CD14-positive monocyte (primary cell): ENCODE data around the gene TBC1D5. TPM values are rescaled to one million over a fixed set of nuclear protein-coding genes. Genes with fewer than 3 reads are reported as not detected.

Experiments used
- DNase-seq, 3 donors: peaks; one replicate each; pipeline ENCODE4 v3.0.0-alpha.2; 2011 to 2022
- H2AFZ ChIP-seq: 2 replicates; pipeline ENCODE4 v1.6.0; 2012; ENCODE audit warnings: mild to moderate bottlenecking, low read depth, low read length, inconsistent platforms; ENCODE audit not compliant: insufficient read depth, poor library complexity, severe bottlenecking
- H3K27ac ChIP-seq, 2 donors: 1 replicate in 1 of 2; 2 replicates in 1 of 2; pipeline ENCODE4 v1.5.1; 2012 to 2013; ENCODE audit warnings: low read length in 2 of 2, control low read depth in 1 of 2, inconsistent platforms in 1 of 2, low read depth in 1 of 2, mild to moderate bottlenecking in 1 of 2
- H3K27me3 ChIP-seq, 2 donors: one replicate each; pipeline versions ENCODE4 v1.6.0 to v1.6.1; 2011 to 2013; ENCODE audit warnings: low read length in 2 of 2; ENCODE audit not compliant: control insufficient read depth in 2 of 2, insufficient read depth in 2 of 2
- H3K36me3 ChIP-seq, 2 donors: replicated peaks in 1 of 2; 1 replicate in 1 of 2; 2 replicates in 1 of 2; pipeline versions ENCODE4 v1.5.1 to v1.6.1; 2012 to 2013; ENCODE audit warnings: low read length in 2 of 2, control low read depth in 1 of 2, inconsistent platforms in 1 of 2, mild to moderate bottlenecking in 1 of 2; ENCODE audit not compliant: insufficient read depth in 2 of 2, control insufficient read depth in 1 of 2
- H3K4me1 ChIP-seq, 2 donors: 1 replicate in 1 of 2; 2 replicates in 1 of 2; pipeline versions ENCODE4 v1.5.1 to v1.6.1; 2012 to 2013; ENCODE audit warnings: low read length in 2 of 2, control low read depth in 1 of 2, inconsistent platforms in 1 of 2, mild to moderate bottlenecking in 1 of 2, moderate library complexity in 1 of 2; ENCODE audit not compliant: insufficient read depth in 2 of 2, control insufficient read depth in 1 of 2
- H3K4me2 ChIP-seq: replicated peaks from 2 replicates; pipeline ENCODE3; 2012; ENCODE audit warnings: low read length, moderate library complexity, mild to moderate bottlenecking; ENCODE audit not compliant: poor library complexity, severe bottlenecking; ENCODE audit errors: extremely low read depth
- H3K4me3 ChIP-seq, 3 experiments: fragments of 200-600 bp in 1 of 3; sonication (generic) in 1 of 3; replicated peaks in 1 of 3; 1 replicate in 2 of 3; 2 replicates in 1 of 3; pipeline ENCODE4 v1.5.1; 2011 to 2013; ENCODE audit warnings: low read length in 3 of 3, mild to moderate bottlenecking in 3 of 3, control low read depth in 2 of 3, low read depth in 2 of 3, inconsistent platforms in 1 of 3, moderate library complexity in 1 of 3
- H3K79me2 ChIP-seq: 2 replicates; pipeline ENCODE4 v1.6.0; 2012; ENCODE audit warnings: mild to moderate bottlenecking, control low read depth, inconsistent platforms, low read length, moderate library complexity; ENCODE audit not compliant: insufficient read depth
- H3K9ac ChIP-seq: 2 replicates; pipeline ENCODE4 v1.6.0; 2017; ENCODE audit warnings: low read length, mild to moderate bottlenecking; ENCODE audit not compliant: insufficient read depth, poor library complexity, severe bottlenecking
- H3K9me3 ChIP-seq, 2 donors: replicated peaks in 1 of 2; 1 replicate in 1 of 2; 2 replicates in 1 of 2; pipeline versions ENCODE4 v1.5.1 to v1.6.1; 2012 to 2013; ENCODE audit warnings: low read length in 2 of 2, control low read depth in 1 of 2; ENCODE audit not compliant: control insufficient read depth in 1 of 2, insufficient read depth in 1 of 2
- H4K20me1 ChIP-seq: 2 replicates; pipeline ENCODE4 v1.6.0; 2012; ENCODE audit warnings: mild to moderate bottlenecking, low read length, control low read depth, moderate library complexity; ENCODE audit not compliant: insufficient read depth
- H3K27ac Mint-ChIP-seq, 7 donors: one replicate each; pipeline ENCODE4 v1.8.0; 2020; ENCODE audit warnings: mild to moderate bottlenecking in 7 of 7, mixed read lengths in 7 of 7, moderate library complexity in 6 of 7, inconsistent platforms in 2 of 7
- H3K27me3 Mint-ChIP-seq, 3 donors: one replicate each; pipeline ENCODE4 v1.8.0; 2021 to 2022; ENCODE audit warnings: low read depth in 3 of 3, mild to moderate bottlenecking in 3 of 3, mixed read lengths in 3 of 3, moderate library complexity in 3 of 3, inconsistent platforms in 1 of 3
- H3K36me3 Mint-ChIP-seq, 2 donors: one replicate each; pipeline ENCODE4 v1.8.0; 2020; ENCODE audit warnings: mixed read lengths in 2 of 2, inconsistent platforms in 1 of 2, mild to moderate bottlenecking in 1 of 2
- H3K4me1 Mint-ChIP-seq: one replicate; pipeline ENCODE4 v1.8.0; 2020; ENCODE audit warnings: mild to moderate bottlenecking, mixed read lengths
- H3K4me3 Mint-ChIP-seq, 2 donors: one replicate each; pipeline ENCODE4 v1.8.0; 2020; ENCODE audit warnings: mild to moderate bottlenecking in 2 of 2, mixed read lengths in 2 of 2, moderate library complexity in 1 of 2
- H3K9me3 Mint-ChIP-seq, 7 donors: one replicate each; pipeline ENCODE4 v1.8.0; 2020 to 2022; ENCODE audit warnings: mixed read lengths in 7 of 7, mild to moderate bottlenecking in 6 of 7, moderate library complexity in 6 of 7, inconsistent platforms in 2 of 7
- CTCF ChIP-seq: fragments of 200-600 bp; IDR thresholded peaks from one replicate; pipeline ENCODE4 v1.8.0; 2022; ENCODE audit warnings: antibody characterized with exemption, mild to moderate bottlenecking
- WGBS: methylation state at CpG from one replicate; pipeline ENCODE4 v1.1.5; 2013; ENCODE audit warnings: missing lambda C conversion rate; ENCODE audit not compliant: insufficient coverage; 5-methylcytosine and 5-hydroxymethylcytosine counted together
- intact Hi-C, 2 donors: fragments of 100-400 bp; cut with micrococcal nuclease; formaldehyde crosslinking; loops; one replicate each; pipeline versions ENCODE4 v1.15.0 to v1.15.1; 2023
- polyA plus RNA-seq, 3 donors: library from polyadenylated mRNA; depleted of rRNA in 1 of 3; unstranded in 2 of 3; stranded (reverse) in 1 of 3; fragments of 300-500 nt in 2 of 3; fragments of >200 nt in 1 of 3; fragmentation: Illumina TruSeq in 2 of 3; gene quantifications; 1 replicate in 2 of 3; 2 replicates in 1 of 3; pipeline ENCODE4 v1.2.3, GENCODE V29; 2012 to 2021

Gene TBC1D5
- polyA plus RNA-seq, 3 donors = 17.6 to 35.3 (median 21.0) TPM

GRCh38 chr3:17257269-17257668 lies 485.2 kb downstream of the TBC1D5 start:
- H3K27me3 ChIP-seq = no peaks in the 10 kb centered on the region
- H3K27ac ChIP-seq = no peak overlapping the region
- no peak for DNase-seq
- Mint-ChIP-seq H3K36me3 (peaks cover 8 to 10% of the 10 kb centered on the region in 2 donors), H3K9me3 (peaks cover 0 to 2% (median 0%) of the 10 kb centered on the region in 7 donors), H3K27me3 (no peaks in the 10 kb centered on the region), H3K27ac (no peak overlapping the region), H3K4me3 (no peak overlapping the region), H3K4me1 (no peaks in the 10 kb centered on the region)
- H3K4me2 ChIP-seq = no peak overlapping the region
- H3K4me3 ChIP-seq = no peak overlapping the region
- intact Hi-C loops = loop anchor here in 1 of 2 donors (10.0 kb wide), 1 partner anchor 158 kb away; no protein-coding TSS in a partner anchor
- peaks cover 0 to 11% of the 10 kb centered on the region in 2 donors for H3K36me3 ChIP-seq
- H3K9me3 ChIP-seq = no peaks in the 10 kb centered on the region
- H2AFZ ChIP-seq = no peak overlapping the region
- H3K79me2 ChIP-seq = no peaks in the 10 kb centered on the region
- no peak overlapping the region for H3K9ac ChIP-seq
- H3K4me1 ChIP-seq = no peaks in the 10 kb centered on the region
- no peaks in the 10 kb centered on the region for H4K20me1 ChIP-seq
- TF ChIP-seq CTCF = no peak

GRCh38 chr3:17243621-17244020 lies 498.8 kb downstream of the TBC1D5 start:
- H4K20me1 ChIP-seq = no peaks in the 10 kb centered on the region
- no peak overlapping the region for H3K9ac ChIP-seq
- H3K79me2 ChIP-seq = no peaks in the 10 kb centered on the region
- H3K4me1 ChIP-seq = peaks cover 0 to 9% of the 10 kb centered on the region in 2 donors
- no peak overlapping the region for H2AFZ ChIP-seq
- H3K27me3 Mint-ChIP-seq = peaks cover 0 to 4% (median 0%) of the 10 kb centered on the region in 3 donors
- H3K36me3 ChIP-seq = no peaks in the 10 kb centered on the region
- H3K27me3 ChIP-seq = no peaks in the 10 kb centered on the region
- no peak for DNase-seq
- H3K36me3 Mint-ChIP-seq = peaks cover 8 to 9% of the 10 kb centered on the region in 2 donors
- no peak overlapping the region for H3K4me2 ChIP-seq
- intact Hi-C loops = no loop called here
- H3K27ac ChIP-seq = no peak overlapping the region
- no CpG with 5 or more reads among the region's 1 CpG for WGBS
- H3K4me3 Mint-ChIP-seq = no peak overlapping the region
- no peaks in the 10 kb centered on the region for H3K9me3 ChIP-seq
- no peak for TF ChIP-seq CTCF
- H3K27ac Mint-ChIP-seq = peak overlapping the region in 1 of 7 donors; percentile 6
- peaks cover 8% of the 10 kb centered on the region for H3K4me1 Mint-ChIP-seq
- peaks cover 0 to 4% (median 0%) of the 10 kb centered on the region in 7 donors for H3K9me3 Mint-ChIP-seq
- H3K4me3 ChIP-seq = no peak overlapping the region
